ENCODE measurements around the gene RAB3IP.

DNA sequence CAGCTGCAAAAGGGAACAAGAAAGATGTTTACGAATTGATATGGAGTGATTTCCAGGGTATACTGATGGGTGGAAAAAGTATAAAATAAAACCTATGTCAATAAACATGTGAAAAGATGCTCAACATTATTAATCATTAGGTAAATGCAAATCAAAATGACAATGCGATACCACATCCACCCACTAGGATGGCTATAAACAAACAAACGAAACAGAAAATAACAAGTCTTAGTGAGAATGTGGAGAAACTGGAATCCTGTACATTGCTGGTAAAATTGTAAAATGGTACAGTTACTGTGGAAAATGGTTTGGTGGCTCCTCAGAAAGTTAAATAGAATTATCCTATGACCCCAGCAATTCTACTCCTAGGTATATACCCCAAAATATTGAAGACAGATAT lies 30.0 kb upstream of the RAB3IP start:
- TF ChIP-seq, protein P1, sequence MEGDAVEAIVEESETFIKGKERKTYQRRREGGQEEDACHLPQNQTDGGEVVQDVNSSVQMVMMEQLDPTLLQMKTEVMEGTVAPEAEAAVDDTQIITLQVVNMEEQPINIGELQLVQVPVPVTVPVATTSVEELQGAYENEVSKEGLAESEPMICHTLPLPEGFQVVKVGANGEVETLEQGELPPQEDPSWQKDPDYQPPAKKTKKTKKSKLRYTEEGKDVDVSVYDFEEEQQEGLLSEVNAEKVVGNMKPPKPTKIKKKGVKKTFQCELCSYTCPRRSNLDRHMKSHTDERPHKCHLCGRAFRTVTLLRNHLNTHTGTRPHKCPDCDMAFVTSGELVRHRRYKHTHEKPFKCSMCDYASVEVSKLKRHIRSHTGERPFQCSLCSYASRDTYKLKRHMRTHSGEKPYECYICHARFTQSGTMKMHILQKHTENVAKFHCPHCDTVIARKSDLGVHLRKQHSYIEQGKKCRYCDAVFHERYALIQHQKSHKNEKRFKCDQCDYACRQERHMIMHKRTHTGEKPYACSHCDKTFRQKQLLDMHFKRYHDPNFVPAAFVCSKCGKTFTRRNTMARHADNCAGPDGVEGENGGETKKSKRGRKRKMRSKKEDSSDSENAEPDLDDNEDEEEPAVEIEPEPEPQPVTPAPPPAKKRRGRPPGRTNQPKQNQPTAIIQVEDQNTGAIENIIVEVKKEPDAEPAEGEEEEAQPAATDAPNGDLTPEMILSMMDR (IDR thresholded peaks at IDR 0.05; ENCODE audit: low read length): peak; percentile 38
- TF ChIP-seq EZH2 (optimal IDR thresholded peaks at IDR 0.05; ENCODE audit: low read depth, low read length) (no peak), EZH2phosphoT487 (IDR thresholded peaks at IDR 0.05; ENCODE audit: low read length) (no peak)

Data from MM.1S (cell line).